ENCODE results near the gene NR2F1-AS1.

NR2F1-AS1 gene

GRCh38 chr5:93580063-93580926 lies 724 bp downstream of the NR2F1-AS1 start:
- ATAC-seq, result peak; percentile 30
- TF ChIP-seq TOX (CRISPR knock-in tag; IDR thresholded peaks at IDR 0.05; ENCODE audit: borderline replicate concordance), result no peak
- no peak for TF ChIP-seq RARB (CRISPR knock-in tag; IDR thresholded peaks at IDR 0.05)
- TF ChIP-seq ESRRG (CRISPR knock-in tag; IDR thresholded peaks at IDR 0.05), result peak; percentile 28; the same call in 1 of the 2 replicates
- TF ChIP-seq ZNF8 (CRISPR knock-in tag; IDR thresholded peaks at IDR 0.05), result no peak
- no peak for TF ChIP-seq PATZ1 (CRISPR knock-in tag; IDR thresholded peaks at IDR 0.05; ENCODE audit: borderline replicate concordance)
- no peak for TF ChIP-seq CSRNP3 (CRISPR knock-in tag; IDR thresholded peaks at IDR 0.05)
- no peak for TF ChIP-seq TCF4 (CRISPR knock-in tag; IDR thresholded peaks at IDR 0.05; ENCODE audit: borderline replicate concordance)
- TF ChIP-seq OSR1 (CRISPR knock-in tag; IDR thresholded peaks at IDR 0.05), result no peak
- TF ChIP-seq ZC3H10 (CRISPR knock-in tag; IDR thresholded peaks at IDR 0.05), result no peak

GRCh38 chr5:93579692-93580062 lies 1.3 kb downstream of the NR2F1-AS1 start:
- TF ChIP-seq PPARA (CRISPR knock-in tag; IDR thresholded peaks at IDR 0.05; ENCODE audit: borderline replicate concordance), result no peak
- TF ChIP-seq ESRRG (CRISPR knock-in tag; IDR thresholded peaks at IDR 0.05), result no peak
- TF ChIP-seq TOX (CRISPR knock-in tag; IDR thresholded peaks at IDR 0.05; ENCODE audit: borderline replicate concordance), result no peak
- no peak for TF ChIP-seq ZFP30 (CRISPR knock-in tag; IDR thresholded peaks at IDR 0.05)
- no peak for TF ChIP-seq ISL1 (CRISPR knock-in tag; IDR thresholded peaks at IDR 0.05)
- no peak for TF ChIP-seq POU6F1 (CRISPR knock-in tag; IDR thresholded peaks at IDR 0.05; ENCODE audit: borderline replicate concordance, low read depth)
- TF ChIP-seq RARB (CRISPR knock-in tag; IDR thresholded peaks at IDR 0.05), result no peak
- no peak for TF ChIP-seq ZNF8 (CRISPR knock-in tag; IDR thresholded peaks at IDR 0.05)
- TF ChIP-seq ZNF565 (CRISPR knock-in tag; conservative IDR thresholded peaks at IDR 0.05; ENCODE audit: low read depth), result no peak
- no peak for TF ChIP-seq PATZ1 (CRISPR knock-in tag; IDR thresholded peaks at IDR 0.05; ENCODE audit: borderline replicate concordance)
- TF ChIP-seq GLIS3 (CRISPR knock-in tag; IDR thresholded peaks at IDR 0.05), result no peak
- TF ChIP-seq ZNF70 (CRISPR knock-in tag; IDR thresholded peaks at IDR 0.05), result no peak
- no peak for TF ChIP-seq BACH2 (CRISPR knock-in tag; IDR thresholded peaks at IDR 0.05; ENCODE audit: borderline replicate concordance)
- TF ChIP-seq ZC3H10 (CRISPR knock-in tag; IDR thresholded peaks at IDR 0.05), result no peak
- no peak for TF ChIP-seq SNAI2 (CRISPR knock-in tag; IDR thresholded peaks at IDR 0.05)
- ATAC-seq, result peak; percentile 6

- TF ChIP-seq CSRNP3 (CRISPR knock-in tag; IDR thresholded peaks at IDR 0.05), result no peak
- no peak for TF ChIP-seq POU6F1 (CRISPR knock-in tag; IDR thresholded peaks at IDR 0.05; ENCODE audit: borderline replicate concordance, low read depth)
- no peak for TF ChIP-seq ESRRG (CRISPR knock-in tag; IDR thresholded peaks at IDR 0.05)
- TF ChIP-seq CREB5 (CRISPR knock-in tag; IDR thresholded peaks at IDR 0.05; ENCODE audit: low read depth), result no peak
- TF ChIP-seq ZFP30 (CRISPR knock-in tag; IDR thresholded peaks at IDR 0.05), result no peak
- no peak for TF ChIP-seq GLIS3 (CRISPR knock-in tag; IDR thresholded peaks at IDR 0.05)
- no peak for TF ChIP-seq BACH2 (CRISPR knock-in tag; IDR thresholded peaks at IDR 0.05; ENCODE audit: borderline replicate concordance)
- no peak for TF ChIP-seq ISL1 (CRISPR knock-in tag; IDR thresholded peaks at IDR 0.05)
- TF ChIP-seq ZNF565 (CRISPR knock-in tag; conservative IDR thresholded peaks at IDR 0.05; ENCODE audit: low read depth), result no peak
- TF ChIP-seq RARB (CRISPR knock-in tag; IDR thresholded peaks at IDR 0.05), result no peak
- TF ChIP-seq ZNF70 (CRISPR knock-in tag; IDR thresholded peaks at IDR 0.05), result no peak
- no peak for ATAC-seq
These were observed 2.0 kb downstream of the NR2F1-AS1 start for GRCh38 chr5:93578813-93579691.
